ENCODE data around the gene NANOS3.

NANOS3 gene

GRCh38 chr19:13929956-13930355, 53.0 kb downstream of the NANOS3 start:
- WGBS, 2 experiments (ENCODE audit: insufficient coverage in 2 of 2): 90 to 92% methylated on average over 11 to 12 of the region's 17 CpGs

More at GRCh38 chr19:13929956-13930355, 53.0 kb downstream of the NANOS3 start:
- H3K4me3 ChIP-seq (ENCODE audit: extremely low read depth, insufficient read depth, low read length, poor library complexity, severe bottlenecking): no peak overlapping the region
- peaks cover 26% of the 10 kb centered on the region for H3K36me3 ChIP-seq (ENCODE audit: control insufficient read depth, insufficient read depth, low read length)
- no peak overlapping the region for H3K27ac ChIP-seq (ENCODE audit: low read depth, low read length, severe bottlenecking)
- H3K9me3 ChIP-seq (ENCODE audit: control insufficient read depth, low read length): no peaks in the 10 kb centered on the region
- H3K4me1 ChIP-seq (ENCODE audit: control insufficient read depth, insufficient read depth, low read length, poor library complexity, severe bottlenecking): no peaks in the 10 kb centered on the region
